H9 (cell line): ENCODE results near the gene SERF2. TPM values are rescaled to one million over a fixed set of nuclear protein-coding genes. Genes with fewer than 3 reads are reported as not detected.
A peak's percentile ranks its signal among the peaks of the same experiment; 100 is the strongest.

Experiments
- DNase-seq: peaks from one replicate; pipeline ENCODE4 v3.0.0-alpha.2; 2017
- H2AFZ ChIP-seq: one replicate; pipeline ENCODE4 v1.6.1; 2013; ENCODE audit warnings: mild to moderate bottlenecking, low read length, control low read depth, moderate library complexity
- H2AK5ac ChIP-seq: 2 replicates; pipeline ENCODE4 v1.6.1; 2013; ENCODE audit warnings: low read length, control low read depth, mixed read lengths; ENCODE audit not compliant: insufficient read length
- H2BK120ac ChIP-seq: one replicate; pipeline ENCODE4 v1.6.1; 2013; ENCODE audit warnings: low read depth, mild to moderate bottlenecking, low read length, control low read depth, inconsistent platforms; ENCODE audit not compliant: poor library complexity, severe bottlenecking
- H2BK12ac ChIP-seq: 2 replicates; pipeline ENCODE4 v1.6.1; 2013; ENCODE audit warnings: low read length, control low read depth, mixed read lengths, low read depth; ENCODE audit not compliant: insufficient read length
- H2BK15ac ChIP-seq: 2 replicates; pipeline ENCODE4 v1.6.1; 2013; ENCODE audit warnings: low read depth, low read length, control low read depth
- H2BK20ac ChIP-seq: one replicate; pipeline ENCODE4 v1.6.1; 2013; ENCODE audit warnings: low read depth, mild to moderate bottlenecking, low read length, control low read depth, inconsistent platforms; ENCODE audit not compliant: poor library complexity, severe bottlenecking
- H2BK5ac ChIP-seq: 2 replicates; pipeline ENCODE4 v1.6.1; 2013; ENCODE audit warnings: low read length, control low read depth, mixed read lengths; ENCODE audit not compliant: insufficient read length
- H3K14ac ChIP-seq: 2 replicates; pipeline ENCODE4 v1.6.1; 2013; ENCODE audit warnings: low read length, control low read depth; ENCODE audit not compliant: insufficient read depth
- H3K18ac ChIP-seq: 2 replicates; pipeline ENCODE4 v1.6.1; 2013; ENCODE audit warnings: low read depth, mild to moderate bottlenecking, mixed read lengths, low read length, control low read depth; ENCODE audit not compliant: insufficient read length
- H3K23ac ChIP-seq: 2 replicates; pipeline ENCODE4 v1.6.1; 2013; ENCODE audit warnings: low read length, control low read depth, mixed read lengths, low read depth; ENCODE audit not compliant: insufficient read length
- H3K23me2 ChIP-seq: 2 replicates; pipeline ENCODE4 v1.6.1; 2013; ENCODE audit warnings: low read depth, mild to moderate bottlenecking, mixed read lengths, low read length, control low read depth; ENCODE audit not compliant: insufficient read length, poor library complexity, severe bottlenecking
- H3K27ac ChIP-seq: 2 replicates; pipeline ENCODE4 v1.5.1; 2013; ENCODE audit warnings: low read length, control low read depth, mixed read lengths, low read depth; ENCODE audit not compliant: insufficient read length
- H3K27me3 ChIP-seq: 2 replicates; pipeline ENCODE4 v1.6.1; 2013; ENCODE audit warnings: low read length, control low read depth, inconsistent platforms; ENCODE audit not compliant: insufficient read depth
- H3K4ac ChIP-seq: 2 replicates; pipeline ENCODE4 v1.6.1; 2013; ENCODE audit warnings: low read depth, mild to moderate bottlenecking, control low read depth, inconsistent platforms, low read length, moderate library complexity
- H3K4me1 ChIP-seq: 2 replicates; pipeline ENCODE4 v1.6.1; 2013; ENCODE audit warnings: low read length, control low read depth, inconsistent platforms; ENCODE audit not compliant: insufficient read depth
- H3K4me2 ChIP-seq: 2 replicates; pipeline ENCODE4 v1.6.1; 2013; ENCODE audit warnings: low read length, control low read depth, mixed read lengths; ENCODE audit not compliant: insufficient read length, insufficient read depth
- H3K56ac ChIP-seq: 2 replicates; pipeline ENCODE4 v1.6.1; 2013; ENCODE audit warnings: low read depth, mild to moderate bottlenecking, mixed read lengths, low read length, control low read depth; ENCODE audit not compliant: insufficient read length
- H3K79me1 ChIP-seq: 2 replicates; pipeline ENCODE4 v1.6.1; 2013; ENCODE audit warnings: low read depth, mild to moderate bottlenecking, moderate library complexity, low read length, control low read depth, inconsistent platforms; ENCODE audit not compliant: insufficient read depth, poor library complexity, severe bottlenecking
- H3K79me2 ChIP-seq: 2 replicates; pipeline ENCODE4 v1.6.1; 2013; ENCODE audit warnings: low read length, control low read depth, inconsistent platforms; ENCODE audit not compliant: insufficient read depth
- H3K9ac ChIP-seq: 2 replicates; pipeline ENCODE4 v1.6.1; 2013; ENCODE audit warnings: low read length, control low read depth, mixed read lengths; ENCODE audit not compliant: insufficient read length; ENCODE audit errors: extremely low read depth
- H3K9me3 ChIP-seq: one replicate; pipeline ENCODE4 v1.6.1; 2013; ENCODE audit warnings: low read depth, low read length, inconsistent platforms; ENCODE audit not compliant: control insufficient read depth
- H3T11ph ChIP-seq: one replicate; pipeline ENCODE4 v1.6.1; 2013; ENCODE audit warnings: mild to moderate bottlenecking, low read length, control low read depth, inconsistent platforms
- H4K20me1 ChIP-seq: one replicate; pipeline ENCODE4 v1.6.1; 2013; ENCODE audit not compliant: control insufficient read depth, insufficient read length, insufficient read depth
- H4K5ac ChIP-seq: 2 replicates; pipeline ENCODE4 v1.6.1; 2013; ENCODE audit warnings: low read depth, mild to moderate bottlenecking, mixed read lengths, low read length, control low read depth; ENCODE audit not compliant: insufficient read length
- H4K8ac ChIP-seq: replicated peaks from 2 replicates; pipeline ENCODE4 v1.6.1; 2013; ENCODE audit warnings: low read length, control low read depth, mixed read lengths, low read depth; ENCODE audit not compliant: insufficient read length
- H4K91ac ChIP-seq: 2 replicates; pipeline ENCODE4 v1.6.1; 2013; ENCODE audit warnings: low read depth, mild to moderate bottlenecking, moderate library complexity, mixed read lengths, low read length, control low read depth; ENCODE audit not compliant: insufficient read length
- H3K27ac Mint-ChIP-seq, 3 experiments: 2 replicates in 2 of 3; 3 replicates in 1 of 3; pipeline ENCODE4 v1.8.0; 2020 to 2021; ENCODE audit warnings: mixed read lengths in 3 of 3, mild to moderate bottlenecking in 1 of 3, moderate library complexity in 1 of 3
- H3K27me3 Mint-ChIP-seq: 2 replicates; pipeline ENCODE4 v1.8.0; 2021; ENCODE audit warnings: low read depth, mild to moderate bottlenecking, moderate library complexity, mixed read lengths
- H3K36me3 Mint-ChIP-seq, 3 experiments: 2 replicates in 2 of 3; 3 replicates in 1 of 3; pipeline ENCODE4 v1.8.0; 2020 to 2021; ENCODE audit warnings: low read depth in 3 of 3, mixed read lengths in 3 of 3; ENCODE audit not compliant: insufficient read depth in 1 of 3
- H3K4me1 Mint-ChIP-seq, 2 experiments: 2 replicates each; pipeline ENCODE4 v1.8.0; 2020; ENCODE audit warnings: mixed read lengths in 2 of 2
- H3K4me3 Mint-ChIP-seq, 2 experiments: 2 replicates in 1 of 2; 3 replicates in 1 of 2; pipeline ENCODE4 v1.8.0; 2020 to 2021; ENCODE audit warnings: mild to moderate bottlenecking in 2 of 2, mixed read lengths in 2 of 2, moderate library complexity in 1 of 2
- H3K9me3 Mint-ChIP-seq, 2 experiments: 2 replicates in 1 of 2; 3 replicates in 1 of 2; pipeline ENCODE4 v1.8.0; 2020; ENCODE audit warnings: mild to moderate bottlenecking in 2 of 2, mixed read lengths in 2 of 2, moderate library complexity in 1 of 2
- total RNA-seq: library from RNA; stranded (reverse); gene quantifications from 2 replicates; pipeline ENCODE4 v1.2.1, GENCODE V29; 2021
- TF ChIP-seq, protein P1 (sequence below): fragments of 200-600 bp; sonication (generic); conservative IDR thresholded peaks from 3 replicates; pipeline ENCODE4 v1.8.0; 2021; ENCODE audit warnings: antibody characterized with exemption, mild to moderate bottlenecking

SERF2 gene
- total RNA-seq, 1 experiment from 2014 or later: 819 TPM

GRCh38 chr15:43772624-43773023 is 19.5 kb upstream of the SERF2 start:
- Histone ChIP-seq H3K9me3 (no peaks in the 10 kb centered on the region), H3K79me2 (no peaks in the 10 kb centered on the region), H2BK5ac (no peak overlapping the region), H2BK20ac (no peak overlapping the region), H3K4me2 (no peak overlapping the region), H4K8ac (no peak overlapping the region), H4K20me1 (no peaks in the 10 kb centered on the region), H3K56ac (no peak overlapping the region), H2AFZ (no peak overlapping the region), H3T11ph (no peak overlapping the region), H4K5ac (no peak overlapping the region), H3K18ac (no peak overlapping the region), H3K27me3 (no peaks in the 10 kb centered on the region), H3K4me1 (no peaks in the 10 kb centered on the region; the same call in 1 of the 2 replicates), H3K27ac (no peak overlapping the region), H3K23ac (no peak overlapping the region), H3K23me2 (peaks cover 13% of the 10 kb centered on the region), H2BK15ac (no peak overlapping the region), H3K79me1 (no peaks in the 10 kb centered on the region), H2BK12ac (no peak overlapping the region), H2BK120ac (no peak overlapping the region), H2AK5ac (no peak overlapping the region), H4K91ac (no peak overlapping the region), H3K4ac (no peak overlapping the region), H3K14ac (no peak overlapping the region), H3K9ac (no peak overlapping the region)
- no peaks in the 10 kb centered on the region; a peak in 1 of 5 replicates for H3K9me3 Mint-ChIP-seq
- H3K4me1 Mint-ChIP-seq: peaks cover 12 to 13% of the 10 kb centered on the region in 2 experiments
- peak overlapping the region in 1 of 3 experiments; percentile 74; a peak in 1 of 7 replicates for H3K27ac Mint-ChIP-seq
- H3K4me3 Mint-ChIP-seq: no peak overlapping the region
- no peaks in the 10 kb centered on the region; the same call in 1 of the 2 replicates for H3K27me3 Mint-ChIP-seq
- TF ChIP-seq, protein P1, sequence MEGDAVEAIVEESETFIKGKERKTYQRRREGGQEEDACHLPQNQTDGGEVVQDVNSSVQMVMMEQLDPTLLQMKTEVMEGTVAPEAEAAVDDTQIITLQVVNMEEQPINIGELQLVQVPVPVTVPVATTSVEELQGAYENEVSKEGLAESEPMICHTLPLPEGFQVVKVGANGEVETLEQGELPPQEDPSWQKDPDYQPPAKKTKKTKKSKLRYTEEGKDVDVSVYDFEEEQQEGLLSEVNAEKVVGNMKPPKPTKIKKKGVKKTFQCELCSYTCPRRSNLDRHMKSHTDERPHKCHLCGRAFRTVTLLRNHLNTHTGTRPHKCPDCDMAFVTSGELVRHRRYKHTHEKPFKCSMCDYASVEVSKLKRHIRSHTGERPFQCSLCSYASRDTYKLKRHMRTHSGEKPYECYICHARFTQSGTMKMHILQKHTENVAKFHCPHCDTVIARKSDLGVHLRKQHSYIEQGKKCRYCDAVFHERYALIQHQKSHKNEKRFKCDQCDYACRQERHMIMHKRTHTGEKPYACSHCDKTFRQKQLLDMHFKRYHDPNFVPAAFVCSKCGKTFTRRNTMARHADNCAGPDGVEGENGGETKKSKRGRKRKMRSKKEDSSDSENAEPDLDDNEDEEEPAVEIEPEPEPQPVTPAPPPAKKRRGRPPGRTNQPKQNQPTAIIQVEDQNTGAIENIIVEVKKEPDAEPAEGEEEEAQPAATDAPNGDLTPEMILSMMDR: no peak
- DNase-seq: no peak
- peaks cover 40 to 72% (median 57%) of the 10 kb centered on the region in 3 experiments; a peak in 6 of 7 replicates for H3K36me3 Mint-ChIP-seq
